Neutrophil (primary cell): Measurements from ENCODE around the gene FAM229B.
"Not testable (repeated sequence)": the region's sequence is repeated elsewhere in the genome, so short reads cannot be mapped to it uniquely, and the experiment has no call there.

ENCODE experiments used
- H3K27ac ChIP-seq: fragments of 200-600 bp; sonication (generic); 2 replicates; pipeline ENCODE4 v1.5.1; 2016; ENCODE audit warnings: mild to moderate bottlenecking, moderate library complexity
- H3K27me3 ChIP-seq: fragments of 200-600 bp; sonication (generic); 2 replicates; pipeline ENCODE4 v1.6.0; 2016; ENCODE audit warnings: mild to moderate bottlenecking
- H3K36me3 ChIP-seq: fragments of 200-600 bp; sonication (generic); 2 replicates; pipeline ENCODE4 v1.5.1; 2017
- H3K4me1 ChIP-seq, 2 experiments: fragments of 200-600 bp in 1 of 2; sonication (generic) in 1 of 2; 1 replicate in 1 of 2; 2 replicates in 1 of 2; pipeline versions ENCODE4 v1.5.1 to v1.6.1; 2013 to 2016; ENCODE audit warnings: low read depth in 1 of 2, low read length in 1 of 2, mild to moderate bottlenecking in 1 of 2, moderate library complexity in 1 of 2; ENCODE audit not compliant: control insufficient read depth in 1 of 2, insufficient read depth in 1 of 2
- H3K4me3 ChIP-seq, 2 experiments: fragments of 200-600 bp in 1 of 2; sonication (generic) in 1 of 2; 1 replicate in 1 of 2; 2 replicates in 1 of 2; pipeline ENCODE4 v1.5.1; 2013 to 2016; ENCODE audit warnings: low read depth in 1 of 2, low read length in 1 of 2, mild to moderate bottlenecking in 1 of 2, moderate library complexity in 1 of 2
- H3K9me3 ChIP-seq: fragments of 200-600 bp; sonication (generic); 2 replicates; pipeline ENCODE4 v1.5.1; 2016
- CTCF ChIP-seq: fragments of 200-600 bp; sonication (generic); IDR thresholded peaks from 2 replicates; pipeline ENCODE4 v1.5.1; 2016; ENCODE audit warnings: antibody characterized with exemption

FAM229B gene

GRCh38 chr6:112096901-112097300 is 9.5 kb downstream of the FAM229B start:
- H3K27me3 ChIP-seq, result no peaks in the 10 kb centered on the region
- H3K4me3 ChIP-seq, result no peak overlapping the region
- no peaks in the 10 kb centered on the region for H3K4me1 ChIP-seq
- no peaks in the 10 kb centered on the region for H3K9me3 ChIP-seq
- H3K27ac ChIP-seq, result no peak overlapping the region
- TF ChIP-seq CTCF, result no peak
- H3K36me3 ChIP-seq, result no peaks in the 10 kb centered on the region

GRCh38 chr6:112100561-112100960 is 13.2 kb downstream of the FAM229B start:
- no peaks in the 10 kb centered on the region for H3K9me3 ChIP-seq
- H3K27me3 ChIP-seq, result no peaks in the 10 kb centered on the region
- no peak overlapping the region for H3K4me3 ChIP-seq
- H3K36me3 ChIP-seq, result no peaks in the 10 kb centered on the region
- no peaks in the 10 kb centered on the region for H3K4me1 ChIP-seq
- TF ChIP-seq CTCF, result no peak
- no peak overlapping the region for H3K27ac ChIP-seq

GRCh38 chr6:112106026-112106425 is 18.6 kb downstream of the FAM229B start:
- not testable (repeated sequence) for H3K4me3 ChIP-seq, H3K27me3 ChIP-seq, H3K9me3 ChIP-seq, H3K27ac ChIP-seq, H3K36me3 ChIP-seq, H3K4me1 ChIP-seq

- H3K36me3 ChIP-seq, result no peaks in the 10 kb centered on the region
- H3K9me3 ChIP-seq, result no peaks in the 10 kb centered on the region
- H3K4me3 ChIP-seq, result no peak overlapping the region
- no peaks in the 10 kb centered on the region for H3K27me3 ChIP-seq
- H3K27ac ChIP-seq, result no peak overlapping the region
- TF ChIP-seq CTCF, result no peak
- no peaks in the 10 kb centered on the region for H3K4me1 ChIP-seq
These were observed 19.2 kb downstream of the FAM229B start for GRCh38 chr6:112106562-112106961.

GRCh38 chr6:112109262-112109661 is 21.9 kb downstream of the FAM229B start:
- no peaks in the 10 kb centered on the region for H3K36me3 ChIP-seq
- no peaks in the 10 kb centered on the region for H3K9me3 ChIP-seq
- TF ChIP-seq CTCF, result no peak
- no peak overlapping the region for H3K27ac ChIP-seq
- H3K27me3 ChIP-seq, result no peaks in the 10 kb centered on the region
- H3K4me1 ChIP-seq, result no peaks in the 10 kb centered on the region
- H3K4me3 ChIP-seq, result no peak overlapping the region

- H3K4me3 ChIP-seq, result no peak overlapping the region
- no peaks in the 10 kb centered on the region for H3K9me3 ChIP-seq
- TF ChIP-seq CTCF, result no peak
- H3K27ac ChIP-seq, result no peak overlapping the region
- H3K36me3 ChIP-seq, result no peaks in the 10 kb centered on the region
- no peaks in the 10 kb centered on the region for H3K4me1 ChIP-seq
- no peaks in the 10 kb centered on the region for H3K27me3 ChIP-seq
These were observed 26.0 kb downstream of the FAM229B start for GRCh38 chr6:112113431-112113830.
